Activated CD8-positive, alpha-beta memory T cell treated with anti-CD3 and anti-CD28 coated beads for 48 hours (primary cell): ENCODE data around the gene UBR3.

Source experiments
- DNase-seq, 3 experiments: peaks; one replicate each; pipeline ENCODE4 v3.0.0-alpha.2; 2020; ENCODE audit warnings: low read depth in 2 of 3, low spot score in 2 of 3

Gene UBR3

GRCh38 chr2:169994752-169995151, 167.5 kb downstream of the UBR3 start:
- no peak for DNase-seq

GRCh38 chr2:169997140-169997887, 170.1 kb downstream of the UBR3 start:
- DNase-seq, result no peak

GRCh38 chr2:169999054-169999453, 171.8 kb downstream of the UBR3 start:
- DNase-seq, result no peak

- DNase-seq, result no peak
These were observed 174.8 kb downstream of the UBR3 start for GRCh38 chr2:170002096-170002495.

GRCh38 chr2:170005702-170006101, 178.4 kb downstream of the UBR3 start:
- no peak for DNase-seq

- DNase-seq, result no peak
These were observed 179.5 kb downstream of the UBR3 start for GRCh38 chr2:170006587-170007325.

GRCh38 chr2:170009209-170009608, 182.0 kb downstream of the UBR3 start:
- DNase-seq, result no peak

GRCh38 chr2:170012773-170013172, 185.5 kb downstream of the UBR3 start:
- DNase-seq, result no peak

GRCh38 chr2:170013802-170014551, 186.7 kb downstream of the UBR3 start:
- DNase-seq, result no peak

- DNase-seq, result no peak
These were observed 187.5 kb downstream of the UBR3 start for GRCh38 chr2:170014769-170015168.

- DNase-seq, result no peak
These were observed 190.7 kb downstream of the UBR3 start for GRCh38 chr2:170017860-170018532.

GRCh38 chr2:170019060-170019805, 192.0 kb downstream of the UBR3 start:
- no peak for DNase-seq

GRCh38 chr2:170020777-170021176, 193.5 kb downstream of the UBR3 start:
- no peak for DNase-seq

- no peak for DNase-seq
These were observed 195.4 kb downstream of the UBR3 start for GRCh38 chr2:170022692-170023091.

GRCh38 chr2:170024721-170025120, 197.5 kb downstream of the UBR3 start:
- DNase-seq, result no peak

GRCh38 chr2:170025223-170025622, 198.0 kb downstream of the UBR3 start:
- DNase-seq, result no peak

GRCh38 chr2:170026361-170026760, 199.1 kb downstream of the UBR3 start:
- DNase-seq, result no peak

GRCh38 chr2:170029551-170029950, 202.3 kb downstream of the UBR3 start:
- no peak for DNase-seq

- no peak for DNase-seq
These were observed 202.8 kb downstream of the UBR3 start for GRCh38 chr2:170030040-170030439.

- no peak for DNase-seq
These were observed 204.0 kb downstream of the UBR3 start for GRCh38 chr2:170031288-170031687.

GRCh38 chr2:170034596-170034995, 207.3 kb downstream of the UBR3 start:
- no peak for DNase-seq
